Measurements from ENCODE around the gene GNL3L. TPM values are rescaled to one million over a fixed set of nuclear protein-coding genes. Genes with fewer than 3 reads are reported as not detected.

Gene GNL3L
- total and polyA plus RNA-seq, 9 of the 15 experiments (the other 6 are each of a cell fraction or from before 2014, with no cell fraction given), result 11.5 to 81.7 (median 37.6) TPM

GRCh38 chrX:54530357-54530900 is 410 bp downstream of the GNL3L start (continued):
- TF ChIP-seq, protein P1, sequence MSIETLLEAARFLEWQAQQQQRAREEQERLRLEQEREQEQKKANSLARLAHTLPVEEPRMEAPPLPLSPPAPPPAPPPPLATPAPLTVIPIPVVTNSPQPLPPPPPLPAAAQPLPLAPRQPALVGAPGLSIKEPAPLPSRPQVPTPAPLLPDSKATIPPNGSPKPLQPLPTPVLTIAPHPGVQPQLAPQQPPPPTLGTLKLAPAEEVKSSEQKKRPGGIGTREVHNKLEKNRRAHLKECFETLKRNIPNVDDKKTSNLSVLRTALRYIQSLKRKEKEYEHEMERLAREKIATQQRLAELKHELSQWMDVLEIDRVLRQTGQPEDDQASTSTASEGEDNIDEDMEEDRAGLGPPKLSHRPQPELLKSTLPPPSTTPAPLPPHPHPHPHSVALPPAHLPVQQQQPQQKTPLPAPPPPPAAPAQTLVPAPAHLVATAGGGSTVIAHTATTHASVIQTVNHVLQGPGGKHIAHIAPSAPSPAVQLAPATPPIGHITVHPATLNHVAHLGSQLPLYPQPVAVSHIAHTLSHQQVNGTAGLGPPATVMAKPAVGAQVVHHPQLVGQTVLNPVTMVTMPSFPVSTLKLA (conservative IDR thresholded peaks at IDR 0.05), result peak; percentile 87 to 91
- no peak for TF ChIP-seq FOXP1 (CRISPR knock-in tag; IDR thresholded peaks at IDR 0.05)
- no peak for TF ChIP-seq ARID3A (IDR thresholded peaks at IDR 0.05; ENCODE audit: borderline replicate concordance, low read depth, low read length)
- peak; percentile 30 to 60 (median 50); a peak in 3 of 6 replicates for TF ChIP-seq ZBTB11 (CRISPR knock-in tag; IDR thresholded peaks at IDR 0.05)
- TF ChIP-seq ZNF124 (CRISPR knock-in tag; IDR thresholded peaks at IDR 0.05), result no peak
- no peak for TF ChIP-seq MAFK (IDR thresholded peaks at IDR 0.05; ENCODE audit: low read length)
- TF ChIP-seq ETV1 (tag; conservative IDR thresholded peaks at IDR 0.05; ENCODE audit: low read depth), result peak; percentile 84
- TF ChIP-seq STAG1 (CRISPR knock-in tag; IDR thresholded peaks at IDR 0.05; ENCODE audit: borderline replicate concordance), result no peak
- peak; percentile 74 for TF ChIP-seq HDAC2 (IDR thresholded peaks at IDR 0.05)
- no peak for TF ChIP-seq CHD1 (IDR thresholded peaks at IDR 0.05; ENCODE audit: low read length)
- TF ChIP-seq, protein P2, sequence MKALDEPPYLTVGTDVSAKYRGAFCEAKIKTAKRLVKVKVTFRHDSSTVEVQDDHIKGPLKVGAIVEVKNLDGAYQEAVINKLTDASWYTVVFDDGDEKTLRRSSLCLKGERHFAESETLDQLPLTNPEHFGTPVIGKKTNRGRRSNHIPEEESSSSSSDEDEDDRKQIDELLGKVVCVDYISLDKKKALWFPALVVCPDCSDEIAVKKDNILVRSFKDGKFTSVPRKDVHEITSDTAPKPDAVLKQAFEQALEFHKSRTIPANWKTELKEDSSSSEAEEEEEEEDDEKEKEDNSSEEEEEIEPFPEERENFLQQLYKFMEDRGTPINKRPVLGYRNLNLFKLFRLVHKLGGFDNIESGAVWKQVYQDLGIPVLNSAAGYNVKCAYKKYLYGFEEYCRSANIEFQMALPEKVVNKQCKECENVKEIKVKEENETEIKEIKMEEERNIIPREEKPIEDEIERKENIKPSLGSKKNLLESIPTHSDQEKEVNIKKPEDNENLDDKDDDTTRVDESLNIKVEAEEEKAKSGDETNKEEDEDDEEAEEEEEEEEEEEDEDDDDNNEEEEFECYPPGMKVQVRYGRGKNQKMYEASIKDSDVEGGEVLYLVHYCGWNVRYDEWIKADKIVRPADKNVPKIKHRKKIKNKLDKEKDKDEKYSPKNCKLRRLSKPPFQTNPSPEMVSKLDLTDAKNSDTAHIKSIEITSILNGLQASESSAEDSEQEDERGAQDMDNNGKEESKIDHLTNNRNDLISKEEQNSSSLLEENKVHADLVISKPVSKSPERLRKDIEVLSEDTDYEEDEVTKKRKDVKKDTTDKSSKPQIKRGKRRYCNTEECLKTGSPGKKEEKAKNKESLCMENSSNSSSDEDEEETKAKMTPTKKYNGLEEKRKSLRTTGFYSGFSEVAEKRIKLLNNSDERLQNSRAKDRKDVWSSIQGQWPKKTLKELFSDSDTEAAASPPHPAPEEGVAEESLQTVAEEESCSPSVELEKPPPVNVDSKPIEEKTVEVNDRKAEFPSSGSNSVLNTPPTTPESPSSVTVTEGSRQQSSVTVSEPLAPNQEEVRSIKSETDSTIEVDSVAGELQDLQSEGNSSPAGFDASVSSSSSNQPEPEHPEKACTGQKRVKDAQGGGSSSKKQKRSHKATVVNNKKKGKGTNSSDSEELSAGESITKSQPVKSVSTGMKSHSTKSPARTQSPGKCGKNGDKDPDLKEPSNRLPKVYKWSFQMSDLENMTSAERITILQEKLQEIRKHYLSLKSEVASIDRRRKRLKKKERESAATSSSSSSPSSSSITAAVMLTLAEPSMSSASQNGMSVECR (CRISPR knock-in tag; IDR thresholded peaks at IDR 0.05), result peak; percentile 21; the same call in 1 of the 2 replicates
- 0 out of 2 replicates have a peak, but pooled peaks have one; percentile 45 for TF ChIP-seq TAF7 (tag; IDR thresholded peaks at IDR 0.05)
- TF ChIP-seq NR2C2 (CRISPR knock-in tag; IDR thresholded peaks at IDR 0.05), result no peak
- peak; percentile 61 for TF ChIP-seq NR2C2 (tag; IDR thresholded peaks at IDR 0.05)
